Fibroblast of lung (primary cell): ENCODE measurements around the gene PRRX1. TPM values are rescaled to one million over a fixed set of nuclear protein-coding genes. Genes with fewer than 3 reads are reported as not detected.

Source experiments
- DNase-seq, 2 donors: peaks; one replicate each; pipeline versions ENCODE4 v3.0.0 to v3.0.0-alpha.2; 2010; ENCODE audit warnings: low read depth in 2 of 2
- H2AFZ ChIP-seq: 2 replicates; pipeline ENCODE4 v1.5.1; 2012; ENCODE audit warnings: low read length, control low read depth, inconsistent platforms
- H3K27ac ChIP-seq: 2 replicates; pipeline ENCODE4 v1.5.1; 2011; ENCODE audit warnings: low read length, control low read depth; ENCODE audit not compliant: insufficient read depth
- H3K27me3 ChIP-seq: 2 replicates; pipeline ENCODE4 v1.5.1; 2011; ENCODE audit warnings: mild to moderate bottlenecking, low read length; ENCODE audit not compliant: control insufficient read depth, insufficient read depth
- H3K36me3 ChIP-seq: 2 replicates; pipeline ENCODE4 v1.5.1; 2011; ENCODE audit warnings: low read length; ENCODE audit not compliant: control insufficient read depth, insufficient read depth
- H3K4me1 ChIP-seq: 2 replicates; pipeline ENCODE4 v1.5.1; 2011; ENCODE audit warnings: low read length; ENCODE audit not compliant: control insufficient read depth, insufficient read depth; ENCODE audit errors: extremely low read depth
- H3K4me2 ChIP-seq: 2 replicates; pipeline ENCODE4 v1.5.1; 2011; ENCODE audit warnings: low read length, control low read depth; ENCODE audit not compliant: insufficient read depth; ENCODE audit errors: extremely low read depth
- H3K4me3 ChIP-seq, 4 experiments: fragments of 200-600 bp in 1 of 4; sonication (generic) in 1 of 4; replicated peaks in 1 of 4; 2 replicates each; pipeline ENCODE4 v1.5.1; 2011 to 2016; ENCODE audit warnings: low read length in 4 of 4, low read depth in 3 of 4, mild to moderate bottlenecking in 3 of 4, control low read depth in 2 of 4, inconsistent platforms in 1 of 4, mixed read lengths in 1 of 4; ENCODE audit not compliant: insufficient read depth in 1 of 4; ENCODE audit errors: control extremely low read depth in 1 of 4
- H3K79me2 ChIP-seq: 2 replicates; pipeline ENCODE4 v1.5.1; 2012; ENCODE audit warnings: mild to moderate bottlenecking, low read length, inconsistent platforms; ENCODE audit not compliant: control insufficient read depth, insufficient read depth
- H3K9ac ChIP-seq: 2 replicates; pipeline ENCODE4 v1.5.1; 2011; ENCODE audit warnings: mild to moderate bottlenecking, low read length, control low read depth; ENCODE audit not compliant: insufficient read depth
- H3K9me3 ChIP-seq: 2 replicates; pipeline ENCODE4 v1.5.1; 2012; ENCODE audit warnings: low read depth, low read length; ENCODE audit not compliant: control insufficient read depth, insufficient read depth
- H4K20me1 ChIP-seq: 2 replicates; pipeline ENCODE4 v1.5.1; 2011; ENCODE audit warnings: low read length; ENCODE audit not compliant: control insufficient read depth, insufficient read depth; ENCODE audit errors: extremely low read depth
- CTCF ChIP-seq, 2 donors: IDR thresholded peaks in 1 of 2; conservative IDR thresholded peaks in 1 of 2; 1 replicate in 1 of 2; 2 replicates in 1 of 2; pipeline ENCODE4 v1.5.1; 2011 to 2012; ENCODE audit warnings: low read length in 2 of 2, control low read depth in 1 of 2, inconsistent platforms in 1 of 2, low read depth in 1 of 2, mild to moderate bottlenecking in 1 of 2
- EZH2 ChIP-seq: IDR thresholded peaks from 2 replicates; pipeline ENCODE4 v1.5.1; 2012; ENCODE audit warnings: low read length, control low read depth, mild to moderate bottlenecking; ENCODE audit errors: missing control alignments
- polyA plus RNA-seq, 2 donors: library from polyadenylated mRNA; depleted of rRNA in 1 of 2; stranded (reverse) in 1 of 2; unstranded in 1 of 2; fragments of >200 nt; gene quantifications; 2 replicates each; pipeline ENCODE4 v1.2.1, GENCODE V29; 2011 to 2012; ENCODE audit warnings: missing spikeins in 1 of 2
- total RNA-seq: library from RNA; depleted of rRNA; stranded (reverse); fragments of >200 nt; gene quantifications from 2 replicates; pipeline ENCODE4 v1.2.1, GENCODE V29; 2014

PRRX1 gene
- total and polyA plus RNA-seq, 2 donors (not counting 1 experiment from before 2014, with no cell fraction given) = 128 to 349 TPM

- H3K27me3 ChIP-seq = no peaks in the 10 kb centered on the region
- no peaks in the 10 kb centered on the region for H3K79me2 ChIP-seq
- TF ChIP-seq EZH2 (no peak), CTCF (conservative IDR thresholded peaks at IDR 0.05 in 1 of 2, IDR thresholded peaks at IDR 0.05 in 1 of 2; ENCODE audit: low read depth in 1 of 2, low read length in 2 of 2) (no peak)
- H3K27ac ChIP-seq = peak overlapping the region; percentile 62
- peak in 1 of 2 donors; percentile 45 for DNase-seq
- no peaks in the 10 kb centered on the region for H3K36me3 ChIP-seq
- H3K4me1 ChIP-seq = peaks cover 15% of the 10 kb centered on the region
- H3K4me2 ChIP-seq = peak overlapping the region; percentile 21
- H3K9me3 ChIP-seq = no peaks in the 10 kb centered on the region
- H4K20me1 ChIP-seq = no peaks in the 10 kb centered on the region
- H2AFZ ChIP-seq = peak overlapping the region; percentile 89
- H3K9ac ChIP-seq = no peak overlapping the region
- H3K4me3 ChIP-seq = no peak overlapping the region
Measured at GRCh38 chr1:170619241-170620028, 44.5 kb upstream of the PRRX1 start.

GRCh38 chr1:170620164-170620563, 43.8 kb upstream of the PRRX1 start:
- no peak overlapping the region for H2AFZ ChIP-seq
- no peak overlapping the region for H3K4me2 ChIP-seq

DNA sequence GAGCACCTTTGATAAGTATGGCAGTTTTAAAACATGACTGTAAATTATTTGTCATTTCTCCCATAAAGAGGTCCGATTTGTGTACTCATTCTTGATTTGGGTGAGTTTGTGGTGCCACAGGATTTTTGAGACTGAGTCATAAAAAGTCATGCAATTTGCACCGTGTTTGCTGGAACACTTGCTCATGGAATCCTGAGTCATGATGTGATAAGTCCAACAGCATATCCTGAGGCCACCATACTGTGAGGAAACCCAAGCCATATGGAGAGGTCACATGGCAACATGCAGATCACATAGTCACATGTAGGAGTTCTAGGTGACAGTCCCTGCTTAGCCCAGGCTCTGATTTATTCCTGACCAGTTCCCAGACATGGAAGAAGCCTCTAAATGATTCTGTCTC, 40.8 kb upstream of the PRRX1 start:
- H3K9ac ChIP-seq = no peak overlapping the region
- no peak overlapping the region for H3K4me2 ChIP-seq
- H3K79me2 ChIP-seq = no peaks in the 10 kb centered on the region
- no peaks in the 10 kb centered on the region for H4K20me1 ChIP-seq
- no peak overlapping the region for H2AFZ ChIP-seq
- DNase-seq = peak; percentile 82 to 93
- H3K9me3 ChIP-seq = no peaks in the 10 kb centered on the region
- no peak overlapping the region for H3K4me3 ChIP-seq
- peaks cover 15% of the 10 kb centered on the region for H3K4me1 ChIP-seq
- peak overlapping the region; percentile 70 for H3K27ac ChIP-seq
- no peaks in the 10 kb centered on the region for H3K36me3 ChIP-seq
- TF ChIP-seq EZH2 (no peak), CTCF (conservative IDR thresholded peaks at IDR 0.05 in 1 of 2, IDR thresholded peaks at IDR 0.05 in 1 of 2; ENCODE audit: low read depth in 1 of 2, low read length in 2 of 2) (no peak)
- H3K27me3 ChIP-seq = no peaks in the 10 kb centered on the region

More at GRCh38 chr1:170620164-170620563, 43.8 kb upstream of the PRRX1 start:
- Histone ChIP-seq H3K79me2 (no peaks in the 10 kb centered on the region), H3K27ac (peak overlapping the region; percentile 62), H4K20me1 (no peaks in the 10 kb centered on the region), H3K4me1 (peaks cover 15% of the 10 kb centered on the region), H3K9me3 (no peaks in the 10 kb centered on the region), H3K9ac (no peak overlapping the region), H3K36me3 (no peaks in the 10 kb centered on the region), H3K27me3 (no peaks in the 10 kb centered on the region), H3K4me3 (no peak overlapping the region)
- TF ChIP-seq CTCF (conservative IDR thresholded peaks at IDR 0.05 in 1 of 2, IDR thresholded peaks at IDR 0.05 in 1 of 2; ENCODE audit: low read depth in 1 of 2, low read length in 2 of 2) (no peak), EZH2 (no peak)
- peak in 1 of 2 donors; percentile 25 for DNase-seq
